Heart right ventricle (tissue), 16 donors: Measurements from ENCODE around the gene OMG. TPM values are rescaled to one million over a fixed set of nuclear protein-coding genes. Genes with fewer than 3 reads are reported as not detected.
"Not testable (repeated sequence)": the region's sequence is repeated elsewhere in the genome, so short reads cannot be mapped to it uniquely, and the experiment has no call there.

Experiments
- ATAC-seq, 8 donors: fragments of 200-7000 bp; cut with Tn5 transposase; one replicate each; pipeline ENCODE4 v1.9.1; 2020; ENCODE audit warnings: mild to moderate bottlenecking in 8 of 8, moderate library complexity in 8 of 8, moderate number of reproducible peaks in 1 of 8
- DNase-seq, 2 donors: peaks; one replicate each; pipeline ENCODE4 v3.0.0-alpha.2; 2020
- H3K27ac ChIP-seq, 10 donors: fragments of 200-600 bp; sonication (generic) in 2 of 10; one replicate each; pipeline versions ENCODE4 v1.5.0 to v1.8.0; 2020 to 2022; ENCODE audit warnings: mild to moderate bottlenecking in 3 of 10
- H3K27me3 ChIP-seq, 7 donors: fragments of 200-600 bp; one replicate each; pipeline ENCODE4 v1.8.0; 2021 to 2022; ENCODE audit warnings: mild to moderate bottlenecking in 2 of 7
- H3K36me3 ChIP-seq, 9 donors: fragments of 200-600 bp; sonication (generic) in 1 of 9; one replicate each; pipeline versions ENCODE4 v1.5.0 to v1.8.0; 2020 to 2022; ENCODE audit warnings: mild to moderate bottlenecking in 2 of 9
- H3K4me1 ChIP-seq, 9 donors: fragments of 200-600 bp; sonication (generic) in 1 of 9; one replicate each; pipeline versions ENCODE4 v1.5.0 to v1.8.0; 2020 to 2022; ENCODE audit warnings: mild to moderate bottlenecking in 4 of 9
- H3K4me3 ChIP-seq, 10 donors: fragments of 200-600 bp; sonication (generic) in 2 of 10; one replicate each; pipeline versions ENCODE4 v1.5.0 to v1.8.0; 2020 to 2022; ENCODE audit warnings: mild to moderate bottlenecking in 7 of 10, moderate library complexity in 2 of 10
- H3K9me3 ChIP-seq, 11 donors: fragments of 200-600 bp in 10 of 11; sonication (generic) in 2 of 11; one replicate each; pipeline versions ENCODE4 v1.5.0 to v1.8.0; 2013 to 2022; ENCODE audit warnings: mild to moderate bottlenecking in 2 of 11, control low read depth in 1 of 11, moderate library complexity in 1 of 11
- whole genome bisulfite sequencing, 2 donors: extraction: QIAGEN DNeasy Blood & Tissue Kit; methylation state at CpG; one replicate each; pipeline ENCODE4 v1.1.7; 2013; ENCODE audit warnings: inconsistent platforms in 1 of 2; 5-methylcytosine and 5-hydroxymethylcytosine counted together
- intact Hi-C, 10 donors: fragments of 100-400 bp; cut with DNase I; formaldehyde crosslinking; loops; one replicate each; pipeline versions ENCODE4 v1.11.1 to v1.14.2; 2022
- polyA plus RNA-seq, 2 donors: library from polyadenylated mRNA; stranded (reverse); fragments of 200-250 nt; gene quantifications; one replicate each; pipeline ENCODE4 v1.2.3, GENCODE V29; 2013
- total RNA-seq, 10 donors: library from RNA; stranded (reverse); fragmentation: NEBNext Ultra II Directional in 3 of 10; extraction: Animal tissue kit (Norgen Biotek cat#: 25700) in 3 of 10; gene quantifications; one replicate each; pipeline versions ENCODE4 v1.2.1 to v1.2.4, GENCODE V29; 2021 to 2023
- TF ChIP-seq, protein P1 (sequence below), 9 donors: fragments of 200-600 bp; sonication (generic) in 2 of 9; IDR thresholded peaks; one replicate each; pipeline versions ENCODE4 v1.5.0 to v1.8.0; 2021 to 2022; ENCODE audit warnings: antibody characterized with exemption in 9 of 9, mild to moderate bottlenecking in 5 of 9, moderate library complexity in 1 of 9
- donor health status: Arrhythmogenic right ventricular cardiomyopathy.
- donor health status: ischemic (EF 13 %, LVEDD 7.1; RV severe dilation, severe dysfunction).
- donor health status: healthy with polysubstance abuse.
- donor health status: DM: no; HTN: yes; CAD: no.
- donor health status: DM: no; HTN: no; CAD: no.
- donor health status: ischemic (EF 25% LVEDD 6.9; RV normal size, moderate dysfunction).
- donor health status: ischemic (EF 25% LVEDD 5.7; RV mildly dilated, moderate dysfunction).
- donor health status: healthy.
- donor health status: DM: yes; HTN: yes; CAD: no.
- donor health status: Ischemic cardiomyopathy.
- donor health status: ischemic (EF 35%, LVEDD 5.7; RV mildly dilated, moderate dysfunction).
- donor health status: nonischemic (EF 11% LVEDD 7.7; RV severe dilation, severe dysfunction).
- donor health status: DM: yes; HTN: yes; CAD: no.
- donor health status: PGD.
- donor health status: ischemic (EF 29% LVEDD 5.4; RV normal size, mild dysfunction).
- donor health status: nonischemic (EF 23%, LVEDD 6.1; RV moderate dilation, normal function).

OMG gene
- total and polyA plus RNA-seq, 12 donors, result 0.07 to 0.77 (median 0.36) TPM; not detected in 7

DNA sequence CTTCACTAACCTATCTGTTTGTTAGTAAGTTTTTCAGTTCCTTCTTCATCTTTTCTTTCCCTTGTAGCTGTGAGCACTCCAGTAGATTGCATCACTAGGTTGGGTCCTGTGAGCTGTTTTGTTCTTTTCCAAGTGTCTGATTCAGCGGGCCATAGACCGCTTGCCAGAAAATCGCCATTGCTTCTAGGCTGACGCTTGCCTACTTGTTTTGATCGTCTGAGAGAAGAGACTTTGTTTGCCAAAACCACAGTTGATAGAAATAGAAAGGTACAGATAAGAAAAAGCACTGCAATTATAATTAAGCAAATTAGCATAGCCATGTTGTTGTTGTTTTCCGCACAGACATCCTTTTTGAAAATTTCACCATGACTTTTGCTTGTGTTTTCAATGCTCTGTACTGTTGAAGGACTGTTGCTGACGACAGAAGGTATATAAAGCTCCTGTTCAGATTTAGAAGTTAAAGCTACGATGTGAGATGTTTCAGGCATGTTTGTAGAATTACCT is 21.3 kb upstream of the OMG start:
- intact Hi-C loops, result no loop called here
- no peaks in the 10 kb centered on the region for H3K27me3 ChIP-seq
- H3K4me3 ChIP-seq, result peak overlapping the region in 7 of 10 donors; percentile 6 to 57 (median 33)
- peak overlapping the region; percentile 29 to 89 (median 56) for H3K27ac ChIP-seq
- H3K4me1 ChIP-seq, result peaks cover 0 to 56% (median 7%) of the 10 kb centered on the region in 9 donors
- 45 to 58% methylated on average over 8 of the region's 8 CpGs for WGBS, 2 donors
- peak; percentile 73 to 96 (median 90) for ATAC-seq
- TF ChIP-seq, protein P1, sequence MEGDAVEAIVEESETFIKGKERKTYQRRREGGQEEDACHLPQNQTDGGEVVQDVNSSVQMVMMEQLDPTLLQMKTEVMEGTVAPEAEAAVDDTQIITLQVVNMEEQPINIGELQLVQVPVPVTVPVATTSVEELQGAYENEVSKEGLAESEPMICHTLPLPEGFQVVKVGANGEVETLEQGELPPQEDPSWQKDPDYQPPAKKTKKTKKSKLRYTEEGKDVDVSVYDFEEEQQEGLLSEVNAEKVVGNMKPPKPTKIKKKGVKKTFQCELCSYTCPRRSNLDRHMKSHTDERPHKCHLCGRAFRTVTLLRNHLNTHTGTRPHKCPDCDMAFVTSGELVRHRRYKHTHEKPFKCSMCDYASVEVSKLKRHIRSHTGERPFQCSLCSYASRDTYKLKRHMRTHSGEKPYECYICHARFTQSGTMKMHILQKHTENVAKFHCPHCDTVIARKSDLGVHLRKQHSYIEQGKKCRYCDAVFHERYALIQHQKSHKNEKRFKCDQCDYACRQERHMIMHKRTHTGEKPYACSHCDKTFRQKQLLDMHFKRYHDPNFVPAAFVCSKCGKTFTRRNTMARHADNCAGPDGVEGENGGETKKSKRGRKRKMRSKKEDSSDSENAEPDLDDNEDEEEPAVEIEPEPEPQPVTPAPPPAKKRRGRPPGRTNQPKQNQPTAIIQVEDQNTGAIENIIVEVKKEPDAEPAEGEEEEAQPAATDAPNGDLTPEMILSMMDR (IDR thresholded peaks at IDR 0.05), result no peak
- H3K36me3 ChIP-seq, result no peaks in the 10 kb centered on the region
- DNase-seq, result peak; percentile 30 to 49
- no peaks in the 10 kb centered on the region for H3K9me3 ChIP-seq

DNA sequence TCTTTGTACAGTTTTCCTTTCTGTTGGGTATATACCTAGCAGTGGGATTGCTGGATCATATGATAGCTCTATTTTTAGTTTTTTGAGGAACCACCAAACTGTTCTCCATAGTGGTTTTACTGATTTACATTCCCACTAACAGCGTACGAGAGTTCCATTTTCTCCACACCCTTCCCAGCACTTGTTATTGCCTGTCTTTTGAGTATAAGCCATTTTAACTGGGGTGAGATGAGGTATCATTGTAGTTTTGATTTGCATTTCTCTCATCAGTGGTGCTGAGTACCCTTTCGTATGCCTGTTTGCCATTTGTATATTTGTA is 17.7 kb upstream of the OMG start:
- Histone ChIP-seq H3K9me3 (no peaks in the 10 kb centered on the region), H3K4me1 (peaks cover 0 to 43% (median 7%) of the 10 kb centered on the region in 9 donors), H3K27ac (peak overlapping the region in 3 of 10 donors; percentile 17 to 89 (median 23)), H3K36me3 (peaks cover 0 to 5% (median 0%) of the 10 kb centered on the region in 9 donors), H3K27me3 (no peaks in the 10 kb centered on the region), H3K4me3 (peak overlapping the region in 1 of 10 donors; percentile 57)
- ATAC-seq, result no peak
- intact Hi-C loops, result no loop called here
- DNase-seq, result no peak
- 95% methylated on average over 3 of the region's 3 CpGs for WGBS, 2 donors
- TF ChIP-seq, protein P1 (IDR thresholded peaks at IDR 0.05), result no peak

DNA sequence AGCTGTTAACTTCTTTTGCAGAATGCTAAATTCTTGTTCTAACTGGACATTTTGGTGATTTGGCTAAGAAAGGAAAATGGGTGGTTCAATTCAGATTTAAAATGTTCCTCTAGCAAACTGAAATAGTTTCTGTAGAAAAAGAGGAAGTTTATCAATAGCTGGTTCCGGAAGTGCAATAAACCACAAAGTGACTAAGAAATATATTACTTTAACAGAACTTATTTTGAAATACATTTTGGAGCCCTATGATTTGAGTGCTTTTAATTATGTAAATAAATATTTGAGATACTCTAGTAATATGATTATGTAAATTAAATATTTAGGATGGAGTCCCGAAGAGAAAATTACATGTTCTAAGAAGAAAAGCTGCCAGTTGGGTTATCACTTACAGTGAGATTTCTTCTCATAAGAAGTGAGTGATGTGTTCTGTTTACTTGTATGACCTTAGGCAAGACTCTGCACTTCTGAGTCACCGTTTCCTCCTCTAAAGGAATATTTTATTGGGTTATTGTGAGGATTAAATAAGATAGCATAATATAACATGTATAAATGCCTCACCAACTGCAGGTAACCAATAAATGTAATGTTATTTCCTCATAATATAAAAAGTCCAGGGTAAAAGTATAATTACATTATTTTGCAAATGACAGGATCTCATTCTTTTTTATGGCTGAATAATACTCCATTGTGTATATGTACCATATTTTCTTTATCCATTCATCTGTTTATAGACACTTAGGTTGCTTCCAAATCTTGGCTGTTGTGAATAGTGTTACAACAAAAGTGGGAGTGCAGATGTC is 17.1 kb upstream of the OMG start, which contains the start of gene EVI2B:
TSS of gene EVI2B (minus strand) at position 73 of the 800 bp plus-strand sequence. CDS start 8,445 bp downstream, outside the sequence.
- no peak for ATAC-seq
- intact Hi-C loops, result no loop called here

DNA sequence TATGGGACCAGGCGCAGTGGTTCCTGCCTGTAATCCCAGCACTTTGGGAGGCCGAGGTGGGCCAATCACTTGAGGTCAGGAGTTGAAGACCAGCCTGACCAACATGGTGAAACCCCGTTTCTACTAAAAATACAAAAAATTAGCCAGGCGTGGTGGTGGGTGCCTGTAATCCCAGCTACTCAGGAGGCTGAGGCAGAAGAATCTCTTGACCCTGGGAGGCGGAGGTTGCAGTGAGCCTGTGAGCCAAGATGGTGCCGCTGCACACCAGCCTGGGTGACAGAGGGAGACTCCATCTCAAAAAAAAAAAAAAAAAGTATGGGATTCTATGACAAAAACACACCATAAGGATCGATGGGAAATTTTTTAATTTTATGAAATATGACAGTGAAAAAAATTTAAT is 15.2 kb upstream of the OMG start:
- peak overlapping the region in 1 of 10 donors; percentile 89 for H3K27ac ChIP-seq
- H3K27me3 ChIP-seq, H3K36me3 ChIP-seq, intact Hi-C loops, H3K9me3 ChIP-seq, ATAC-seq, DNase-seq: not testable (repeated sequence)
- H3K4me1 ChIP-seq, result peaks cover 0 to 52% (median 0%) of the 10 kb centered on the region in 9 donors
- H3K4me3 ChIP-seq, result peak overlapping the region in 5 of 10 donors; percentile 2 to 57 (median 20)
- 74 to 83% methylated on average over 7 of the region's 7 CpGs for WGBS, 2 donors

More for the DNA sequence above, 17.1 kb upstream of the OMG start, which contains the start of gene EVI2B:
- no peak for DNase-seq
- Histone ChIP-seq H3K4me1 (peaks cover 0 to 44% (median 7%) of the 10 kb centered on the region in 9 donors), H3K4me3 (peak within 1 kb of the TSS in 6 of 10 donors; percentile 10 to 57 (median 24)), H3K27me3 (no peaks in the 10 kb centered on the region), H3K9me3 (no peaks in the 10 kb centered on the region), H3K36me3 (peaks cover 0 to 5% (median 0%) of the 10 kb centered on the region in 9 donors), H3K27ac (peak within 1 kb of the TSS in 3 of 10 donors; percentile 17 to 89 (median 39))
- TF ChIP-seq, protein P1 (IDR thresholded peaks at IDR 0.05), result no peak
- 78 to 88% methylated on average over 3 of the region's 3 CpGs for WGBS, 2 donors
